ENCODE data around the gene THOC2.

Gene THOC2

DNA sequence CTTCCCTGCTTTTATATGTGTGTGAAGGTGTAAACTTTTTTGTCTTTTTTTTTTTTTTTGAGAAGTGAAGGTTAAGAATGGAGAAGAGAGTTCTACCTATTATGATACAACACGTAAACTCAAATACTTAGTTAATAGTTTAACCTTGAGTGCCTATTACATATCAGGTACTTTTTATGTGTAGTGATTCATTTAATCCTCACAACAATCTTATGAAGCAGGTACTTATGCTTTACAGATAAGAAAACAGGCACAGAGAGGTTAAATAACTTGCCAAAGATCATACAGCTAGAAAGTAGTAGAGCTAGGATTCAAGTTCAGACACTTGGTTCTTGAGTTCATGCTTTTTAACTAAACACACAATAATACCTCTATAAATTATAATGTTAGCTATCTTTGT lies 107.4 kb downstream of the THOC2 start:
- no peaks in the 10 kb centered on the region for H3K9me3 ChIP-seq (ENCODE audit: control insufficient read depth, low read length)
- no peak overlapping the region for H3K4me3 ChIP-seq (ENCODE audit: extremely low read depth, insufficient read depth, low read length, poor library complexity, severe bottlenecking)
- H3K36me3 ChIP-seq (ENCODE audit: control insufficient read depth, insufficient read depth, low read length) = peaks cover 50% of the 10 kb centered on the region
- WGBS, 2 experiments (ENCODE audit: insufficient coverage in 2 of 2) = no CpG with 5 or more reads among the region's 1 CpG
- H3K27ac ChIP-seq (ENCODE audit: low read depth, low read length, severe bottlenecking) = no peak overlapping the region
- H3K4me1 ChIP-seq (ENCODE audit: control insufficient read depth, insufficient read depth, low read length, poor library complexity, severe bottlenecking) = no peaks in the 10 kb centered on the region

GRCh38 chrX:123617007-123617406 lies 115.8 kb downstream of the THOC2 start:
- Histone ChIP-seq H3K36me3 (ENCODE audit: control insufficient read depth, insufficient read depth, low read length) (peaks cover 23% of the 10 kb centered on the region), H3K4me3 (ENCODE audit: extremely low read depth, insufficient read depth, low read length, poor library complexity, severe bottlenecking) (no peak overlapping the region)

GRCh38 chrX:123610915-123611314 lies 121.9 kb downstream of the THOC2 start:
- no peaks in the 10 kb centered on the region for H3K9me3 ChIP-seq (ENCODE audit: control insufficient read depth, low read length)
- no peak overlapping the region for H3K4me3 ChIP-seq (ENCODE audit: extremely low read depth, insufficient read depth, low read length, poor library complexity, severe bottlenecking)
- no peaks in the 10 kb centered on the region for H3K4me1 ChIP-seq (ENCODE audit: control insufficient read depth, insufficient read depth, low read length, poor library complexity, severe bottlenecking)
- no peak overlapping the region for H3K27ac ChIP-seq (ENCODE audit: low read depth, low read length, severe bottlenecking)
- WGBS, 2 experiments (ENCODE audit: insufficient coverage in 2 of 2) = no CpG with 5 or more reads among the region's 2 CpGs
- peaks cover 22% of the 10 kb centered on the region for H3K36me3 ChIP-seq (ENCODE audit: control insufficient read depth, insufficient read depth, low read length)

More at GRCh38 chrX:123617007-123617406, 115.8 kb downstream of the THOC2 start:
- no peaks in the 10 kb centered on the region for H3K9me3 ChIP-seq (ENCODE audit: control insufficient read depth, low read length)
- WGBS, 2 experiments (ENCODE audit: insufficient coverage in 2 of 2) = no CpG with 5 or more reads among the region's 1 CpG
- H3K27ac ChIP-seq (ENCODE audit: low read depth, low read length, severe bottlenecking) = no peak overlapping the region
- no peaks in the 10 kb centered on the region for H3K4me1 ChIP-seq (ENCODE audit: control insufficient read depth, insufficient read depth, low read length, poor library complexity, severe bottlenecking)

- Histone ChIP-seq H3K36me3 (ENCODE audit: control insufficient read depth, insufficient read depth, low read length) (peaks cover 23% of the 10 kb centered on the region), H3K9me3 (ENCODE audit: control insufficient read depth, low read length) (no peaks in the 10 kb centered on the region)
- WGBS, 2 experiments (ENCODE audit: insufficient coverage in 2 of 2) = 87% methylated on average over 5 of the region's 6 CpGs; no CpG with 5 or more reads in 1 of the 2 experiments
Observed at GRCh38 chrX:123607806-123608205, 125.0 kb downstream of the THOC2 start.

DNA sequence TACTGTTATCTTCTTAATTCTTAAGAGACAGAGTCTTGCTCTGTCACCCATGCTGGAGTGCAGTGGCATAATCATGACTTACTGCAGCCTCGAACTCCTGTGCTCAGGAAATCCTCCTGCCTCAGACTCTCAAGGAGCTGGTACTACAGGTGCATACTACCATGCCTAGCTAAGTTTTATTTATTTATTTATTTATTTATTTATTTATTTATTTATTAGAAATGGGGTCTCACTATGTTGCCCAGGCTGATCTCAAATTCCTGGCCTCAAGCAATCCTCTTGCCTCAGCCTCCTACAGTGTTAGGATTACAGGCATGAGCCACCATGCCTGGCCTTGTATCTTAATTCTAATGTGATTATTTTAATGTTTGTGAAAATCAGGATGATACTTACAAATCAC lies 125.6 kb downstream of the THOC2 start:
- H3K4me1 ChIP-seq (ENCODE audit: control insufficient read depth, insufficient read depth, low read length, poor library complexity, severe bottlenecking) = no peaks in the 10 kb centered on the region
- no peaks in the 10 kb centered on the region for H3K9me3 ChIP-seq (ENCODE audit: control insufficient read depth, low read length)
- WGBS, 2 experiments (ENCODE audit: insufficient coverage in 2 of 2) = no CpG with 5 or more reads among the region's 1 CpG
- H3K4me3 ChIP-seq (ENCODE audit: extremely low read depth, insufficient read depth, low read length, poor library complexity, severe bottlenecking) = no peak overlapping the region
- no peak overlapping the region for H3K27ac ChIP-seq (ENCODE audit: low read depth, low read length, severe bottlenecking)
- H3K36me3 ChIP-seq (ENCODE audit: control insufficient read depth, insufficient read depth, low read length) = peaks cover 23% of the 10 kb centered on the region

More at GRCh38 chrX:123607806-123608205, 125.0 kb downstream of the THOC2 start:
- no peak overlapping the region for H3K4me3 ChIP-seq (ENCODE audit: extremely low read depth, insufficient read depth, low read length, poor library complexity, severe bottlenecking)
- no peaks in the 10 kb centered on the region for H3K4me1 ChIP-seq (ENCODE audit: control insufficient read depth, insufficient read depth, low read length, poor library complexity, severe bottlenecking)
- no peak overlapping the region for H3K27ac ChIP-seq (ENCODE audit: low read depth, low read length, severe bottlenecking)

DNA sequence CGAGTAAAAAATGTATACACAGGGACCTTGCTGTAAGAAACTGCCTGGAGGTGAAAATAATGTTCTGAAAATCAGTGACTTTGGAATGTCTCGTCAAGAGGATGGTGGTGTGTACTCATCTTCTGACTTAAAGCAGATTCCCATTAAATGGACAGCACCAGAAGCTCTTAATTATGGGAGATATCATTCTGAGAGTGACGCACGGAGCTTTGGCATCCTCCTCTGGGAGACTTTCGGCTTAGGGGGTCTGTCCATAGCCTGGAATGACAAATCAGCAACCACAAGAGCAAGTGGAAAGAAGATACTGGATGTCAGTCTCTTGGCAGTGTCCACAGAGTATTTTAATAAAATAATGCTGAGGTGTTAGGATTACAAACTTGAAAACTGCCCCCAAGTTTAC lies 129.4 kb downstream of the THOC2 start:
- 96% methylated on average over 4 of the region's 5 CpGs; no CpG with 5 or more reads in 1 of the 2 experiments for WGBS, 2 experiments (ENCODE audit: insufficient coverage in 2 of 2)
- no peak overlapping the region for H3K4me3 ChIP-seq (ENCODE audit: extremely low read depth, insufficient read depth, low read length, poor library complexity, severe bottlenecking)
- H3K4me1 ChIP-seq (ENCODE audit: control insufficient read depth, insufficient read depth, low read length, poor library complexity, severe bottlenecking) = no peaks in the 10 kb centered on the region
- no peak overlapping the region for H3K27ac ChIP-seq (ENCODE audit: low read depth, low read length, severe bottlenecking)
- peaks cover 19% of the 10 kb centered on the region for H3K36me3 ChIP-seq (ENCODE audit: control insufficient read depth, insufficient read depth, low read length)
- H3K9me3 ChIP-seq (ENCODE audit: control insufficient read depth, low read length) = no peaks in the 10 kb centered on the region

DNA sequence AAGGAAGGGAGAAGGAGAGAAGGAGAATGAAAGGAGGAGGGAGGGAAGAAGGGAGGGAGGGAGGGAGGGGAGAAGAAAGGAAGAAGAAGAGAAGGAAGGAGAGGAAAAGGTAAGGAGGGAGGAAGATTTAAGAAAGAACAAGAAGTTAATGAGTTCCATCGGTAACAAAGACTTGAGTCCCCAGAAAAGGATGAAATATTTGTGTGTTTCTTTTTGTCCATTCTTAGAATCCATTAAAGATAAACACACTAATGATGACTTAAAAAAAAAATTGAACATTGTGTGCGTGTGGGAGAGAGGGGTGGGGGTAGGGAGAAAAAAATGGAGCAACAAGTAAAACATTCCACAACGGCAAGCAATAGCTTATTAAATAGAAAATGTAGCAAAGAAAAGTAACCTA lies 131.4 kb downstream of the THOC2 start:
- H3K4me3 ChIP-seq (ENCODE audit: extremely low read depth, insufficient read depth, low read length, poor library complexity, severe bottlenecking) = no peak overlapping the region
- H3K27ac ChIP-seq (ENCODE audit: low read depth, low read length, severe bottlenecking) = no peak overlapping the region
- H3K36me3 ChIP-seq (ENCODE audit: control insufficient read depth, insufficient read depth, low read length) = peaks cover 16% of the 10 kb centered on the region
- H3K9me3 ChIP-seq (ENCODE audit: control insufficient read depth, low read length) = no peaks in the 10 kb centered on the region
- H3K4me1 ChIP-seq (ENCODE audit: control insufficient read depth, insufficient read depth, low read length, poor library complexity, severe bottlenecking) = no peaks in the 10 kb centered on the region
- WGBS, 2 experiments (ENCODE audit: insufficient coverage in 2 of 2) = 80% methylated on average over 1 of the region's 3 CpGs; no CpG with 5 or more reads in 1 of the 2 experiments

- Histone ChIP-seq H3K4me3 (ENCODE audit: extremely low read depth, insufficient read depth, low read length, poor library complexity, severe bottlenecking) (no peak overlapping the region), H3K27ac (ENCODE audit: low read depth, low read length, severe bottlenecking) (no peak overlapping the region), H3K36me3 (ENCODE audit: control insufficient read depth, insufficient read depth, low read length) (peaks cover 13% of the 10 kb centered on the region), H3K9me3 (ENCODE audit: control insufficient read depth, low read length) (no peaks in the 10 kb centered on the region), H3K4me1 (ENCODE audit: control insufficient read depth, insufficient read depth, low read length, poor library complexity, severe bottlenecking) (no peaks in the 10 kb centered on the region)
- 80% methylated on average over 1 of the region's 2 CpGs; no CpG with 5 or more reads in 1 of the 2 experiments for WGBS, 2 experiments (ENCODE audit: insufficient coverage in 2 of 2)
Observed at GRCh38 chrX:123600181-123600580, 132.7 kb downstream of the THOC2 start.

DNA sequence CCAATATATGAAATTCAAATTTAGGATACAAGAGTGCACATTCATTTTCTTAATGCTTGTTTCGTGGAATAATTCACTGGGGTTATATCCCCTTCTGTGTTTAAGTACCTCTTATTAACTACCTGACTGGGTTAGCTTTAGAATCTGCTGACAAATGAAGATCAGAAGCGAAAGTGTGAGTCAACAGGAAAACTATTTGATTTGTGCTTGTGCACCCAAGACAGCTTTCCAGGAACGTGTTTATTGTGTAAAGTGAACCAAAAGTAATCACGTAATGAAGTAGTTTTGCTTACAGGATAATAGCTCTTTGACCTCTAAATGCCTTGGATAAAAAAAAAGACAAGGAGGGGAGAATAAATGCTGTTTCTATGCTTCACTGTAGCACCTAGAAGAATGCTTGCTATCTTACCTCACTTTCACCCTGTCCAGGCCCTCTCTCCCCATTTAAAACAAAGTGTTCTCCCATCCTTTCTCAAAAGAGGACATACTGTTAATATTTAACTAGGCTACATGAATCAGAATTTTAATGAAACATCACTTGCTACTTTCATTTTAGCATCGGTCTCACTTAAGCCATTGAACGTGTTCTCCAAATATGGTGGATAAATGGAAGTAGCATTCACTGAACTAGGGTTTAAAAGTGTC lies 141.9 kb downstream of the THOC2 start:
- H3K4me1 ChIP-seq (ENCODE audit: control insufficient read depth, insufficient read depth, low read length, poor library complexity, severe bottlenecking) = no peaks in the 10 kb centered on the region
- WGBS, 2 experiments (ENCODE audit: insufficient coverage in 2 of 2) = 61 to 70% methylated on average over 2 of the region's 6 CpGs
- no peaks in the 10 kb centered on the region for H3K9me3 ChIP-seq (ENCODE audit: control insufficient read depth, low read length)
- no peaks in the 10 kb centered on the region for H3K36me3 ChIP-seq (ENCODE audit: control insufficient read depth, insufficient read depth, low read length)
- H3K4me3 ChIP-seq (ENCODE audit: extremely low read depth, insufficient read depth, low read length, poor library complexity, severe bottlenecking) = no peak overlapping the region
- no peak overlapping the region for H3K27ac ChIP-seq (ENCODE audit: low read depth, low read length, severe bottlenecking)

DNA sequence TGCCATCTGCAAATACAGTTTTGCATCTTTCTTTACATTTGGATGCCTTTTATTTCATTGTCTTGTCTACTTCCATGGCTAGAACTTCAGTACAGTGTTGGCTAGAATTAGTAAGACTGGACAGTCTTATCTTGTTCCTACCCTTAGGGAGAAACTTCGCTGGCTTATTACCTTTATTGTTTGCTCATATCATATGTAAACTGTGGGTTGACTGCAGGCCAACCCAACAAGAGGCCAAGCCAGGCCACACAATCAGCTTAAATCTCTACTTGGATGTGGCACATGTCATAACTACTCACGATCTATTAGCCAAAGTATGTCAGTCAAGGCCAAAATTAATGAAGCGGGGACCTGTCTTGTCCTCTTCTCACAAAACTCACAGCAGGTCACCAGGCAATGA lies 144.1 kb downstream of the THOC2 start:
- H3K36me3 ChIP-seq (ENCODE audit: control insufficient read depth, insufficient read depth, low read length) = no peaks in the 10 kb centered on the region
- H3K4me3 ChIP-seq (ENCODE audit: extremely low read depth, insufficient read depth, low read length, poor library complexity, severe bottlenecking) = no peak overlapping the region
- no peaks in the 10 kb centered on the region for H3K9me3 ChIP-seq (ENCODE audit: control insufficient read depth, low read length)
- H3K4me1 ChIP-seq (ENCODE audit: control insufficient read depth, insufficient read depth, low read length, poor library complexity, severe bottlenecking) = no peaks in the 10 kb centered on the region
- no peak overlapping the region for H3K27ac ChIP-seq (ENCODE audit: low read depth, low read length, severe bottlenecking)
- WGBS, 2 experiments (ENCODE audit: insufficient coverage in 2 of 2) = no CpG with 5 or more reads among the region's 3 CpGs

DNA sequence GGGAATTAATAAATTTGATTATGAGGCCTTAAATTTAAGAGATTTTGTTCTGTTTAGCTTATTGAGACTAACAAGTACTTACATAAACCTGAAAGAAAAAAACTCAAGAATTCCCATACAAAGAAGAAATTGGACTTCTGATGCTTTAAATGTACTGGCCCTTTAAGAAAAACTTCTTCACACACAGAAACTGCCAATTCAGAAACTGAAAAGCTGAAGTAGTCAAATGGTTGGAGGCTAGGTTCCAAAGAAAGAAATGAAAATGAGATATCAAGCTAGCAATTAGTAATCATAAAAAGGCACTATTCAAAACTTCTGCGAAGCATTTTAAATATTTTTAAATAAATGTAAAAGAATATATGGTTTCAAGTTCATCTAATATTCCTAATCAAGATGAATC lies 151.3 kb downstream of the THOC2 start:
- no peaks in the 10 kb centered on the region for H3K36me3 ChIP-seq (ENCODE audit: control insufficient read depth, insufficient read depth, low read length)
- WGBS, 2 experiments (ENCODE audit: insufficient coverage in 2 of 2) = no CpG with 5 or more reads among the region's 1 CpG
- no peak overlapping the region for H3K27ac ChIP-seq (ENCODE audit: low read depth, low read length, severe bottlenecking)
- H3K4me1 ChIP-seq (ENCODE audit: control insufficient read depth, insufficient read depth, low read length, poor library complexity, severe bottlenecking) = no peaks in the 10 kb centered on the region
- no peaks in the 10 kb centered on the region for H3K9me3 ChIP-seq (ENCODE audit: control insufficient read depth, low read length)
- H3K4me3 ChIP-seq (ENCODE audit: extremely low read depth, insufficient read depth, low read length, poor library complexity, severe bottlenecking) = no peak overlapping the region
